ENCODE measurements around the gene TAB2.
"Not testable (repeated sequence)": the region's sequence is repeated elsewhere in the genome, so short reads cannot be mapped to it uniquely, and the experiment has no call there.

The TAB2 gene

DNA sequence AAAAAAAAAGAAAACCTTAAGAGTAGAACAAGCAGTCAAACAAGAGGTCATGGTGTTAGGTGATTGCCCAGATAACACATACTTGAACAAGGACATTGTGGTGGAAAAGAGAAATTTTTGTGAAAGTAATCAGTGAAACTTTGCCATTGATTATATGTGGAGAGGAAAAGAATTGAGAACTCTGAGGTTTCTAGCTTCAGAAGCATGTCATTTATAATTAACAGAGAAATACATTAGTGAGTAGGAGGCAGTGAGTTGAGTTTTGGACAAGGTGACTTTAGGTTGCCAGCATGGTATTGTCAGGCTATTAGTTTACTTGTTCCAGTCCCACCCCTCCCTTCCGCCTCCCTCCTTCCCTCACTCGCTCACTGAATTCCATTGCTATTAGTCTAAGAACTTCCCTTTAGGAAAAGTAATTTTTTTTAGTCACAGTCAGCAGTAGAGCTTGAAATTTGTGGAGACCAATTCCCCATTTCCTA, 17.2 kb downstream of the TAB2 start:
- no peak for DNase-seq

DNA sequence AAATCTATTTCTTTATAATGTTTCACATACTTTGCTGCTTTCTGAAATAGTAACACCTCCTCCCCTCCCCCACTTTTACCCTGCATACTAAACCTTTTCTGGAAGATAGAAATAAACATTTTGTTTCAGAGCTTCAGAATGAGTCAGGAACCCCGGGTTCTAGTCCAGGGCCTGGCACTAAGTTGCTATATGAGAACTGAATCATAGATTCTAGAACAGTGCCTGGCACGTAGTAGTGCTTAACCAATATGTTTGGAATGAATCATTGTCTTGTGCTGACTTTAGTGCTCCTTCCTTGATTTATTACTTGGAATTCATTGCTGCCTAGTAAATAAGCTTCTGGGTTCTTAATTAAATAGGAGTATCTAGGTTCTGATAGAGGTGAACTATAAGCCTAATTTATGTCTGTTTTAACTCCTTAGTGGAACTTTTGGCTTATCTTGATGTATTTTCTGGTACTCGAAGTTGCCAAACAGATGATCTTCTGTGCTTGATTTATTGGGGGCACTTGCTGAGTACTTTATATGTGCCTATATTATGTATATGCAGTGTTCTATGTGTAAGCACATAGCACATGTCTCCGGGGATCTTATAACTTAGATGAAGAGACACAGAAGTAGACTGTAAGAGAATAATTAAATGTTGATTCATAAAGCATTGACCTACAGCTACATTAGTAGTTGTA, 18.6 kb downstream of the TAB2 start:
- peak; percentile 44 for DNase-seq

DNA sequence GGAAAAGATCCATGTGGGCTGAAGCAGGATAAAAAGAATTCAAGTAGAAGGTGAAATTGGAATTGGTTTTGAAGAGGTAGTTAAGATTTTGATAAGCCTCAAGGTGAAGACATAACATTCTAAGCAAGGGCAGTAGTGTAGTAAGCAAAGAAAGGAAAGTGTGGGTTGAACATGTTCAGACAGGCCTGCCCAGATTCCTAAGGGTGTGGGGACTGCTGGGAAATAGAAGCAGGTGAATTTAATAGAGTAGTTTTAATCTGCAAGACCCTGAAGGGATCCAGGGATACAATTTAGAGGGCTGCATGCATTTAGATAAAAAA, 19.1 kb downstream of the TAB2 start:
- DNase-seq = no peak

DNA sequence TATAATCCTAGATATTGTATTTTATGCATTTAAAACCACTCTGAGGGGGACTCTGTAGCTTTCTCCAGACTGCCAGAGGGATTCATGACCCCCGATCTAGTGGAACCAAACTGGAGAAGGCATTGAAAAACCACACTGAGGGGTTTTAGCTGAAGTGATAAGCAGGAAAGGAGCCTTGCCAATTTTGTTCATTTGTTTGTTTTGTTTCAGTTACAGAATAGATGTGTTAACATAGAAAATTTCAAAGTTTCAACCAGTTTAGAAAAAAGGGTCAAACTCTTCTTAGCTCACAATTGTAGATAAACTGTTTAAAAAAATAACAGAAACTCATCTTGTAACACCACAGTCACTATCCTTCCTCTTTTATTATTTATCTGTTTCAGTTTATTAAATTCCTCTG, 19.8 kb downstream of the TAB2 start:
- no peak for DNase-seq

DNA sequence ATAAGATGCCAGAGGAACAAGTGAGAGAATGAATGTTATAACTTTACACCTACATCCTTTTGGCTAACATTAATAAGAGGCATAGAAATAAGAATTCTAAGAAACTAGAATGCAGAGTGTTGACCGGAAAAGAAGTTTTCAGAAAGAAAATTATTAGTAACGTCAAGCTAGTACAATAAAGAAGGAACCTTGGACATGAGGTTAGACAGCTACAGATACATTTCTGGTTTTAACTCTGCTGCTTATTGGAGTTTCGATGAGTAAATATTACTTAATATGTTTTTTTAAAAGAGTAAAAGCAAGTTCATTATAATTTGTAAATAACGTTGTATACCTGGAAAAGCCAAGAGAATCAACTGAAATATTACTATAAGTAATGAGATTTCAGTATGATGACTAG, 22.7 kb downstream of the TAB2 start:
- DNase-seq = no peak

DNA sequence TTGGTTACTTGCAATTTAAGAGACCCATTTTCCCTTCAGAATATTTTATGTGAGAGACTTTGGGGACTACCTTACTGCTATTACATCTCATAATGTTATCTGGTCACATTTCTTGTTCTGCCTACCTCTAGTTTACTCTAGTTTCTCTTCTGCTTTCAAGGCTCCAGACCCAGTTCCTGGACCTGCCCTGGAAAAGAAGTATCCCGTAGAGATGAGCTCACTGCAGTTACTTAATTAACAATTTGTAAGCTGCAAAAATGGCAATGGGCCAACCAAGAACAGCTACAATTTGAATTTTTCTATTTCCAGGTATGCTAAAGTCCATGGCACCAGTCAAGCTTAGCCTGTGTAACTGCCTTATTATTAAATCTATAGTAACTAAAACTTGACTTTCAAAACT, 25.0 kb downstream of the TAB2 start:
- no peak for DNase-seq

DNA sequence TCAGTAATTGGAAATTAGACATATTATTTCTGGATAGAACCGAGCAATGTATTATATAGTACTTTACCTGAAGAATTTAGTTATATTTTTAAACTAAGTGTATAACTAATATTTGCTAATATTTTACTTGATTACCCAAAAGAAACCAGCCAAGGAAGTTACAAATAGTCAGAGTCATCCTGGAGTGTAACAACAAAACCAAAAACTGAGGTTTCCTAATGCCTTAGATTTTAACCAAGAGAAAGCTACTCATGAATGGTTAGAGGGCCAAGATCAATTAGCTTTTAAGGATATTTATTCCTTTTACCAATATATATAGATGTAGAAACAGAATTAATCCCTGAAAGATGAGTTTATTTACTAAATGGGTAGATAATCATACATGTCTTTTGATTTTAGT, 26.0 kb downstream of the TAB2 start:
- DNase-seq = no peak

DNA sequence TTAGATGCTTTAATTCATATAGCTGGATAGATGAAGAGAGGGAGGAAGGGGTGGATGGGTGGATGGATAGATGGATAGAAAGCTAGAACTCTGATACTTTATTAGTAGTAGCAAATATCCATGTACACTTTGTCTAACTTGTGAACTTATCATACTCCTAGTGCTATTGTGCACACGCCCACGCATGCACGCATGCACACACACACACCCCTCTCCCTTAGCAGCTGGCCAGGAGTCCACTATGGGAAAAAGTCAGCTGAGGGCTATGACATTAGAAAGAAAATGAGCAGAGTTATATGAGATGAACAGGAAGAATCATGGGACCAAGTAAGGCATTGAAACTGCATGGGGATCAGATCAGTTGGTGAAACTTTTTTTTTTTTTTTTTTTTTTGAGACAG, 28.6 kb downstream of the TAB2 start:
- no peak for DNase-seq

DNA sequence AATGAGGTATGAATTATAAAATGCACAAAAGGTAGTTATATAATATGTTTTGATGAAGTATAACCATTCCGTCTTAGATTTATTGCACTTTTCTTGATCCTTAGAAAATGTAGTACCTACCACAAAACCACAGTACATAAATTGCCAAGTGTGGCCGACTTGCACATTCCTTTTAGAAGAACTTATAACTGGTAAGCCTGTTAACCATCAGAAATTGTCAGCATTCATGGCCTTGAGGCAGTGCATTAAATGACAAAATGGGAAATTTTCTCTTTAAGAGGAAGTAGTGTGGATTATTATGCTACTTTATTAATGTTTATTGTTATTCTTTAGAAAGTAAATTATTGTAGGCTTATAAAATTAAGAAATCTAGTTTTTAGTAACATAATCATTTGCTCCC, 29.6 kb downstream of the TAB2 start:
- no peak for DNase-seq

DNA sequence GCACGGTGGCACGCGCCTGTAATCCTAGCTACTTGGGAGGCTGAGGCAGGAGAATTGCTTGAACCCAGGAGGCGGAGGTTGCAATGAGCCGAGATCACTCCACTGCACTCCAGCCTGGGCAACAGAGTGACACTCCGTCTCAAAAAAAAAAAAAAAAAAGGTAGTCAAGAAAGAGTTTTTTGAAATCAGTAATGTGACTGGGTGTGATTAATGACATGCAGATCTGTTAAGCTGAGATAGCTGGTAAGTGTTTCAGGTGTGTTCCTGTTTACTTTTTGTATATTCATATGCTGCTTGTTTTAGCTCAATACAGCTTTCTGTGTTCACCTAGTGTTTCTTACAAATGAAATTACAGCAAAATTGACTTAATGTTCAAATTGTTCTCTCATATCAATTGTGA, 31.8 kb downstream of the TAB2 start:
- DNase-seq = not testable (repeated sequence)

DNA sequence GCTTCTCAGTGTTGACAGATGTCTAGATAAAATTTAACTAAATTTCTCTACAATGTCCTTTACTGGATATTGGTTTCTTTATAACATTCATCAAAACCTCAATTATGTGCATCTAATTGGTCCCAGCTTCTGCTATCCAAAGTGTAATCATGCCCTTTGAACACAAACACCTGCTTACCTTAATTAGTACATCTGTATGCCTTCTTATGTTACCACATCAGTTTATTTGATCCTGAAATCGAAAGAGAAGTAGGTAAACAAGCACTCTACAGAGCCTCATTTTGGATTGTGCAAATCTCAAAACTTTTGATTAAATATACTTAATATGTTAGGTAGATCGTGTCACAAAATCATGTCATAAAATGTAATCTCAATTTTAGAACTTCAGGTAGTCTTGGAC, 36.5 kb downstream of the TAB2 start:
- no peak for DNase-seq

DNA sequence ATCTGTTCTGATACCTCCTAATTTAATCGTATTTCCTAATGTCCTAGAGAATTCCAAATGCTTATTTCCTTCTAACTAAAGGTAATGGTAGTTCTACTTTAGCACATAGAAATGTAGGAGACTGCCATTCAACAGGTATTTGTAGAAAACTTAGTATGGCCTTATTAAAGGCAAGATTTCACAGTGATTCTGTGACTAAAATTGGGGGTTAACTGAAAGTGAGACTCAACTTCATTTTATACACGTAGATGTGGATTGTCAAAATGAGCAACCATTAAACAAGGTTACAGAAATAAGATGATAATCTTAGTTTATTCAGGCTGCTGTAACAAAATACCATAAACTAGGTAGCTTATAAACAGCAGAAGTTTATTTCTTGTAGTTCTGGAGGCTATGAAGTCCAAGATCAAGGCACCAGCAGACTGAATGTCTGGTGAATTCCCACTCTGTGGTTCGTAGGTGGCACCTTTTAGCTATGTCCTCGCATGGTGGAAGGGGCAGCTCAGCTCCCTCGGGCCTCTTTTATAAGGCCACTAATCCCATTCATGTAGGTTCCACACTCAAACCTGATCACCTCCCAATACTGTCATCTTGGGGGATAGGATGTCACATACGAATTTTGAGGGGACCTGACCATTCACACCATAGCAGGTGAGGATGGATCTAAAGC, 38.7 kb downstream of the TAB2 start:
- no peak for DNase-seq

DNA sequence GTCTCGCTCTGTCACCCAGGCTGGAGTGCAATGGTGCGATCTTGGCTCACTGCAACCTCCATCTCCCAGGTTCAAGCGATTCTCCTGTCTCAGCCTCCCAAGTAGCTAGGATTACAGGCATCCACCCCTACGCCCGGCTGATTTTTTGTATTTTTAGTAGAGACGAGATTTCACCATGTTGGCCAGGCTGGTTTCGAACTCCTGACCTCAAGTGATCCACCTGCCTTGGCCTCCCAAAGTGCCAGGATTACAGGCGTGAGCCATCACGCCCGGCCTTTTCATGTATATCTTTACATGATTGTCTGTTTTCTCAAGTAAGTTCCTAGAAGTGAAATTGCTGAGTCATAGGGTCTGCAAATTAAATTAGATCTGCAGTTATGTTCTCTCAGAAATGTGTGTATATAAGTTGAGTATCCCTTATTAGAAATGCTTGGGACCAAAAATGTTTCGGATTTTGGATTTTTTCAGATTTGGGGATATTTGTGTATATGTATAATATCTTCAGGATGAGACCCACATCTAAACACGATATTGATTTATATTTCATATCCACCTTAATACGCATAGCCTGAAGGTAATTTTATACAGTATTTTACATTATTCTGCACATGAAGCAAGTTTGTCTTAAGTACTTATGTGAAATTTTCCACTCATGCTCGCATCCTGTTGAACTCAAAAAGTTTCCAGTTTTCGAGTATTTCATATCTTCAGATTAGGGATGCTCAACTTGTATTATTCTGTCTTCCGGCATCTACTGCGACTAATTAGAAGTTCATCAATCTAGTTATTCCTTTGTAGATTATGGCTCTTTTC, 40.4 kb downstream of the TAB2 start:
- DNase-seq = no peak

DNA sequence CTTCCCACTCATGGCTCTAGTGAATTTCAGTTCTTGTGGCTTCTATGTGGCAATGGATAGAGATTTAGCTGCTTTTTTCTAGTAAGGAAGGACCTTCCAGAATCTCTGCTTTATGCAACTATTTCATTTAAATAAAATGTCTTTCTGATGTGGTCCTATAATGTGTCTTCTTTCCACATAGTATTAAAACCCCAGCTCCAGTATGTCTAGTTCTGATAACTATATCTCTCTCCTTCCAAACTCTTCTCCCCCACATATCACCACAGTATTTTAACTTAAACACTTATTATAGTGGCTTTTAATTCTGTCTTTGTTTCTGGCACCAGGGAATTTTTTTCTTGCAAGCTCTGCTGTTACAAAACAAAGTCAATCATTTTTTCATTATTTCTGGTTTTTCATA, 41.9 kb downstream of the TAB2 start:
- DNase-seq = no peak

DNA sequence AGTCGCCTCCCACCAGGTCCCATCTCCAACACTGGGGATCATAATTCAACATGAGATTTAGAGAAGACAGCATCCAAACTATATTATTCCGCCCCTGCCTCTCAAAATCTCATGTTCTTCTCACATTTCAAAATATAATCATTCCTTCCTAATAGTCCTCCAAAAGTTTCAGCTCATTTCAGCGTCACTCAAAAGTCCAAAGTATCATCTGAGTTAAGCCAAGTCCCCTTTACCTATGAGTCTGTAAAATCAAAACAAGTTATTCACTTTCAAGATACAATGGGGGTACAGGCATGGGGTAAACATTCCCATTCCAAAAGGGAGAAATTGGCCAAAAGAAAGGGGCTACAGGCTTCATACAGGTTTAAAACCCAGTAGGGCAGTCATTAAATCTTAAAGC, 43.0 kb downstream of the TAB2 start:
- no peak for DNase-seq

DNA sequence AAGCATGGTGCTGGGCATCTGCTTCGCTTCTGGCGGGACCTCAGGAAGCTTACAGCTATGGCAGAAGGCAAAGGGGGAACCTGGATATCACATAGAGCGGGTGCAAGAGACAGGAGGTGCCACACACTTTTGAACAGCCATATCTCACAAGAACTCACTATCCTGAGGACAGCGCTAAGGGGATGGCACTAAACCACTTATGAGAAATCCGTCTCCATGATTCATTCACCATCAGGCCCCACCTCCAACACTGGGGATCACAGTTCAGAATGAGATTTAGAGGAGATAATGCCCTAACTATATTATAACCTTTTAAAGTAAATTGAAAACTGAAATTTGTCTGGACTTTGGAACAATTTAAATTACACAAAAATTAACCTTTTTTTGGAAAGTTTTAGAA, 44.8 kb downstream of the TAB2 start:
- no peak for DNase-seq

DNA sequence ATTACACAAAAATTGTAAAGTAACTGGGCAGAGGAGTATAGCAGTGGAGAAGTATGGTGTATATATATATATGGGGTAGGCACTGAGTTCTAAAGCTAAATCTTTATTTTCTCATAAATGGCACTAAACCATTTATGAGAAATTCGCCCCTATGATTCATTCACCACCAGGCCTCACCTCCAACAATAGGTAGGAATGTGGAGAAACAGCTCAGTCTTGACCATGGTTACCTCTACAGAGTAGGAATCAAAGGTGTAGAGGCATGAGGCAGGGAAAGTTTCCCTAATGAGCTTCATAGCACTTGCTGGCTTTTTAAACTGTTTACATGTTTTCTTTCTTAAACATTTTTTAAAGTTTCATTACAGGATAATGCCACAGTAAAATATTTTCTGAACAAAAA, 45.6 kb downstream of the TAB2 start:
- no peak for DNase-seq

DNA sequence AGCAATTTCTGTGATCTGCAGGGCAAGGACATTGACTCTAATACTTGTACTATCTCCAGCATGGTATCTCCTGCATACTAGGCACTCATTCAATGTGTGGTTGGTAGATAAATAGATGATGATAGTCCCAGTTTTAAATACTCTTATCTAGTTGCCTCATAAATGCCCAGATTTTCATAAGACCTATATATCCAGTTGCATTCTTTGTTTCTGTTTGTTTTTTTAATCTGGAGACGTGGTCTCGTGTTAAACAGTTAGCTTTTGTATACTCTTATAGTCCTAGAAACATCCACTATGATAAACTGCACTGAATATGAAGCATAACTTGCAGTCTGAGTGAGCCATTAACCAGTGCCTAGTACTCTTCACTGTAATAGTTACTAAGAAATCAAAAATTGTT, 47.0 kb downstream of the TAB2 start:
- no peak for DNase-seq

DNA sequence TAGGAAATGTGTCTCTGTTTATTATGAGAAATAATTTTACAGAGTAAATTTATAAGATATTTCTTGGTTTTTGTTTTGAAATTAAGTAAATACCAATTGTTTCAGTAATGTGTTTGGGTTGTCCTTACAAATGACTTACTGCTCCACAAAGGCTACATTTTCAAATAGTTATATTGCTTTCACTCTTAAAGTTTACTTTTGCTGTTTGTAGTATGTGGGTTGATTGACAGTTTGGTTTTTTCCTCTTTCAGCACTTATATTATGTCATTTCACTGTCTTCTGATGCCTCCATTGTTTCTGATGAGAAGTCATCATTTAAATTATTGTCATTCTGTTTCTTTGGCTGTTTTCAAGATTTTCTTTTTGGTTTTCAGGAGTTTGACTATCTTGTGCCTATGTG, 47.7 kb downstream of the TAB2 start:
- DNase-seq = no peak

DNA sequence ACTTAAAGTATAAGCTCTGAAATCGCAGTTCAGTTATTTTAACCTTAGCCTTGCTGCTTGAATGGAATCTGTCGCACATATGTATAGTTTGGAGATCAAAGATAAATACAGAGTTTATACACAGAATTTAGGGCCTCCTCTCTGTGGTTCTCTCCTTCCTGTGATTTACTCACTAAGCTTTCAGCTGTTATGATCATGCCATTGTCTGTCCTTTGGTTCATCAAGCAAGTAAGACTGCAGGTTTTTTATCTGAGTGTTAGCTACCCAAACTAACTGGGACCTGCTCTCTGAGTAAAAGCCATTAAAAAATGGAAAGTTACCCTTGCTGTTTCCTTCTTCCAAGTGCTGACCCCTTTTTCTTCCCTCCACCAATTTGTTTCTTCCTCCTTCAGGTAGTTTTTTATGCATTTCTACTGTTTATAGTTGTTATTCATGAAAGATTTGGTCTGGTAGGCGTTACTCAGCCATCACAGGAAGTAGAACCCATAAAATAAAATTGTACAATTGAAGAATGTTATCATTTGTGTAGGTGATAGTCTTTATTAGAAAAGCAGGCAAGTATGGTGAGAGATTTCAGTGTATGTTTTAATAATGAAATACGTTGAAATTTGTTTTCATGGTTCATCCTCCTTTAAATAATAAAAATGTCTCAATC, 48.9 kb downstream of the TAB2 start:
- no peak for DNase-seq

DNA sequence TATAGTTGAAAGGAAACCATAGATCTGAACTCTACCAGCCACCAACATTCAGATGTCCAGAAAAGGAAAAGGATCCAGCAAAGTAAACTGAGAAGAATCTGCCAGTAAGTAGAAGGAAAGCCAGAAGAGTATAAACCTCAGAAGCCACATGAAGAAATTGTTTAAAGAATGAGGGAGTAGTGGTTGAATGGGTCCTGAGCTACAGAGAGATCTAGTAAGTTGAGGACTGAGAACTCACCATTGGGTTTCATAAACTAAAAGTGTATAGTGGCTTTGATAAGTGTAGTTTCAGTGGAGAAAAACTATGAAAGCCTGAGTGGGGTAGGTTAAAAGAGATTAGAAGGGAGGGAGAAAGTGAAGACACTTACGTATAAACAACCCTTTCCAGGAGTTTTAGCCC, 50.6 kb downstream of the TAB2 start:
- no peak for DNase-seq

DNA sequence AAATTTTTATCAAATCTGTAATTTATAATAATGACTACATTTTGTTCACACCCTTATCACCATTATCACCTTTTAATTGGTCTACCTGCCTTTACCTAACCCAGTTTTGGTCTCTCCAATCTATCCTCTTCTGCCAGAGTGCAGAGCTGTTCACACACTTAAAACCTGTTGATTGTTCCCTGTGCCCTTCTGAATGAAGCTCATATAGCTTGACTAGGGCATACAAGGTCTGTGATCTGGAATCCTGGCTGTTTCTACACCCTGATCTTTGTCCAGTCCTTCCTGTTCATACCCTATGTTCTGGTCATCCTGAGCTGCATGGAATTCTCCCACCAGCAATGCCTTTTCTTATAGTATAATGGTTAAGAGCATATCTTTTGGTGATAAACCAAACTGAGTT, 53.6 kb downstream of the TAB2 start:
- DNase-seq = no peak

DNA sequence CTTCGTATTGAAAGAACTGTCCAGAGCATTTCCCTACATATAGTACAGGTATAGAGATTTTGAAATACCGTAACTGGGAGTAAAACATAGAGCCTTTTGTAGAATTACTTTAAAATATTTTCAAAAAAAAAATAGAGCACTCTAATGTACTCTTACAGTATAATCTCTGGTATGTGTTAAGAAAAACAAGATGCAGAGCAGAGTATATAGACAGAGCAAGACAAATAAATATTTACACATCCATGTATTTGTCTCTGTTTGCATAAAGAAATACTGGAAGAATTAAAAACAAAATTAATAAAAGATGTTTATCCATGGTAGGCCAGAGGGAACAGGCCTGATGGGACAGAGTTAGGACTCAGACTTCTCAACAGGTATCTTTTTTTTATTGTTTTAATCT, 54.5 kb downstream of the TAB2 start:
- no peak for DNase-seq

DNA sequence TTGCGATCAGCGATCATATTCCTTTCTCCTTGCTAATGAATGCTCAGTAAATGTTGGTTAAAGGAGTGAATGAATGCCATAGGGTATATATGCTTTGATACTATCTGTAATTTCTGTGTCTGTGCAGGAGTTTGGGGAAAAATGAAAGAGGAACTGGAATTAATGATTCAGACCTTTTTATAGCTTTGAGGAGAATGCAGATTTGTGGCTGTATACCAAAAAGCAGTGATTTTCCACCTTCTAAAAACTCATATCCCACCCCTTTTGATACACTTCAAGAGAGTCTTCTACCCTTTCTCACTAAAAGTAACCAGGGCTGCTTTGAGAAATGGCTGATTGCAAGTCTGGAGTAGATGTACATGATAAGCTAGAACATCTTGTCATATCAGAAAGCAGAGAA, 56.0 kb downstream of the TAB2 start:
- DNase-seq = no peak
